ENCODE results near the gene DUSP9.
"Not testable (repeated sequence)": the region's sequence is repeated elsewhere in the genome, so short reads cannot be mapped to it uniquely, and the experiment has no call there.

GRCh38 chrX:153696538-153696937, 49.5 kb downstream of the DUSP9 start:
- not testable (repeated sequence) for TF ChIP-seq CTCF (IDR thresholded peaks at IDR 0.05; ENCODE audit: insufficient read depth, low read depth, low read length); EZH2 (IDR thresholded peaks at IDR 0.05; ENCODE audit: insufficient read depth, low read length)

Data from astrocyte (in vitro differentiated cells and primary cell).